Erythroblast (primary cell): ENCODE results near the gene RAD51B.
"Not testable (repeated sequence)": the region's sequence is repeated elsewhere in the genome, so short reads cannot be mapped to it uniquely, and the experiment has no call there.

Source experiments
- DNase-seq, 2 experiments: peaks; one replicate each; lab custom pipeline; 2025; lab: John Stamatoyannopoulos, UW
- GATA1 ChIP-seq: IDR thresholded peaks from 2 replicates; pipeline ENCODE4 v1.6.1; 2011; ENCODE audit warnings: low read depth, mild to moderate bottlenecking, control low read depth, low read length, moderate library complexity
- POLR2A ChIP-seq: IDR thresholded peaks from 2 replicates; pipeline ENCODE4 v1.6.1; 2011; ENCODE audit warnings: mild to moderate bottlenecking, low read length

RAD51B gene

GRCh38 chr14:68000511-68000910, 180.9 kb downstream of the RAD51B start:
- no peak for DNase-seq
- no peak for TF ChIP-seq POLR2A
- no peak for TF ChIP-seq GATA1

- DNase-seq: no peak
- TF ChIP-seq GATA1: no peak
- no peak for TF ChIP-seq POLR2A
These were observed 188.9 kb downstream of the RAD51B start for GRCh38 chr14:68008491-68008890.

- TF ChIP-seq GATA1: no peak
- no peak for TF ChIP-seq POLR2A
- DNase-seq: no peak
These were observed 191.9 kb downstream of the RAD51B start for GRCh38 chr14:68011406-68012028.

- TF ChIP-seq POLR2A (no peak), GATA1 (no peak)
- no peak for DNase-seq
These were observed 193.3 kb downstream of the RAD51B start for GRCh38 chr14:68012871-68013270.

- TF ChIP-seq GATA1 (no peak), POLR2A (no peak)
- no peak for DNase-seq
These were observed 193.7 kb downstream of the RAD51B start for GRCh38 chr14:68013326-68013725.

- TF ChIP-seq POLR2A: no peak
These were observed 195.2 kb downstream of the RAD51B start for GRCh38 chr14:68014771-68015170.

GRCh38 chr14:68015356-68016254, 196.0 kb downstream of the RAD51B start:
- no peak for DNase-seq
- TF ChIP-seq GATA1 (no peak), POLR2A (no peak)

More at GRCh38 chr14:68014771-68015170, 195.2 kb downstream of the RAD51B start:
- no peak for DNase-seq

GRCh38 chr14:68016255-68016914, 196.8 kb downstream of the RAD51B start:
- no peak for DNase-seq
- TF ChIP-seq GATA1 (no peak), POLR2A (no peak)

GRCh38 chr14:68018598-68018997, 199.0 kb downstream of the RAD51B start:
- TF ChIP-seq GATA1: no peak
- no peak for TF ChIP-seq POLR2A
- DNase-seq: no peak

- TF ChIP-seq GATA1 (no peak), POLR2A (no peak)
- DNase-seq: no peak
These were observed 200.9 kb downstream of the RAD51B start for GRCh38 chr14:68020493-68020892.

GRCh38 chr14:68020999-68021663, 201.6 kb downstream of the RAD51B start:
- TF ChIP-seq GATA1 (no peak), POLR2A (no peak)
- no peak for DNase-seq

- no peak for DNase-seq
- no peak for TF ChIP-seq POLR2A
- no peak for TF ChIP-seq GATA1
These were observed 207.7 kb downstream of the RAD51B start for GRCh38 chr14:68027276-68027675.

GRCh38 chr14:68028075-68028474, 208.5 kb downstream of the RAD51B start:
- no peak for TF ChIP-seq POLR2A
- no peak for TF ChIP-seq GATA1
- no peak for DNase-seq

GRCh38 chr14:68031011-68031410, 211.4 kb downstream of the RAD51B start:
- DNase-seq: not testable (repeated sequence)
